Endothelial cell of umbilical vein (primary cell): Measurements from ENCODE around the gene EGR1.
"Not testable (repeated sequence)": the region's sequence is repeated elsewhere in the genome, so short reads cannot be mapped to it uniquely, and the experiment has no call there.

Experiments used
- EZH2 ChIP-seq: IDR thresholded peaks from 2 replicates; pipeline ENCODE4 v1.6.1; 2012; ENCODE audit warnings: borderline replicate concordance, low read depth, mild to moderate bottlenecking, moderate library complexity, low read length, inconsistent platforms; ENCODE audit not compliant: severe bottlenecking
- TF ChIP-seq, protein P1 (sequence below), 2 donors: IDR thresholded peaks; 1 replicate in 1 of 2; 2 replicates in 1 of 2; pipeline ENCODE4 v1.5.1; 2011; ENCODE audit warnings: low read length in 2 of 2, mild to moderate bottlenecking in 2 of 2, moderate library complexity in 2 of 2, control low read depth in 1 of 2, inconsistent platforms in 1 of 2, low read depth in 1 of 2; ENCODE audit not compliant: insufficient read depth in 1 of 2; ENCODE audit errors: extremely low read depth in 1 of 2

GRCh38 chr5:138507485-138507884 lies 42.2 kb downstream of the EGR1 start:
- TF ChIP-seq EZH2 = not testable (repeated sequence)
- TF ChIP-seq, protein P1, sequence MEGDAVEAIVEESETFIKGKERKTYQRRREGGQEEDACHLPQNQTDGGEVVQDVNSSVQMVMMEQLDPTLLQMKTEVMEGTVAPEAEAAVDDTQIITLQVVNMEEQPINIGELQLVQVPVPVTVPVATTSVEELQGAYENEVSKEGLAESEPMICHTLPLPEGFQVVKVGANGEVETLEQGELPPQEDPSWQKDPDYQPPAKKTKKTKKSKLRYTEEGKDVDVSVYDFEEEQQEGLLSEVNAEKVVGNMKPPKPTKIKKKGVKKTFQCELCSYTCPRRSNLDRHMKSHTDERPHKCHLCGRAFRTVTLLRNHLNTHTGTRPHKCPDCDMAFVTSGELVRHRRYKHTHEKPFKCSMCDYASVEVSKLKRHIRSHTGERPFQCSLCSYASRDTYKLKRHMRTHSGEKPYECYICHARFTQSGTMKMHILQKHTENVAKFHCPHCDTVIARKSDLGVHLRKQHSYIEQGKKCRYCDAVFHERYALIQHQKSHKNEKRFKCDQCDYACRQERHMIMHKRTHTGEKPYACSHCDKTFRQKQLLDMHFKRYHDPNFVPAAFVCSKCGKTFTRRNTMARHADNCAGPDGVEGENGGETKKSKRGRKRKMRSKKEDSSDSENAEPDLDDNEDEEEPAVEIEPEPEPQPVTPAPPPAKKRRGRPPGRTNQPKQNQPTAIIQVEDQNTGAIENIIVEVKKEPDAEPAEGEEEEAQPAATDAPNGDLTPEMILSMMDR (IDR thresholded peaks at IDR 0.05; ENCODE audit: extremely low read depth in 1 of 2, insufficient read depth in 1 of 2, low read depth in 1 of 2, low read length in 2 of 2) = not testable (repeated sequence)
